Tibial nerve (tissue), 4 donors: ENCODE data around the gene UNC80. TPM values are rescaled to one million over a fixed set of nuclear protein-coding genes. Genes with fewer than 3 reads are reported as not detected.
A peak's percentile ranks its signal among the peaks of the same experiment; 100 is the strongest.

Experiments used
- DNase-seq, 2 donors: peaks; one replicate each; pipeline ENCODE4 v3.0.0-alpha.2; 2019; ENCODE audit warnings: low spot score in 2 of 2
- H3K27ac ChIP-seq, 4 donors: fragments of 200-600 bp; sonication (generic) in 3 of 4; one replicate each; pipeline ENCODE4 v1.5.1; 2017 to 2019; ENCODE audit warnings: mild to moderate bottlenecking in 1 of 4
- H3K27me3 ChIP-seq, 2 donors: fragments of 200-600 bp; sonication (generic) in 1 of 2; one replicate each; pipeline versions ENCODE4 v1.5.1 to v1.6.0; 2017 to 2019
- H3K36me3 ChIP-seq, 3 donors: fragments of 200-600 bp; sonication (generic); one replicate each; pipeline ENCODE4 v1.5.1; 2018 to 2019
- H3K4me1 ChIP-seq, 4 donors: fragments of 200-600 bp; sonication (generic) in 3 of 4; one replicate each; pipeline ENCODE4 v1.5.1; 2017 to 2019
- H3K4me3 ChIP-seq, 4 donors: fragments of 200-600 bp; sonication (generic) in 3 of 4; one replicate each; pipeline ENCODE4 v1.5.1; 2017 to 2019; ENCODE audit warnings: mild to moderate bottlenecking in 1 of 4, moderate library complexity in 1 of 4
- H3K9me3 ChIP-seq, 4 donors: fragments of 200-600 bp; sonication (generic) in 3 of 4; one replicate each; pipeline ENCODE4 v1.5.1; 2017 to 2019
- EP300 ChIP-seq, 2 donors: sonication (generic); formaldehyde crosslinking; IDR thresholded peaks; one replicate each; pipeline ENCODE4 v1.6.1; 2017; ENCODE audit warnings: antibody characterized with exemption in 2 of 2, mild to moderate bottlenecking in 1 of 2
- POLR2A ChIP-seq, 2 donors: fragments of 450-650 bp; IDR thresholded peaks; one replicate each; pipeline ENCODE4 v1.6.1; 2017; ENCODE audit warnings: antibody characterized with exemption in 2 of 2, mild to moderate bottlenecking in 2 of 2, moderate library complexity in 2 of 2
- WGBS, 2 donors: methylation state at CpG; one replicate each; pipeline ENCODE4 v1.1.5; 2018; 5-methylcytosine and 5-hydroxymethylcytosine counted together
- total RNA-seq, 4 donors: library from RNA; depleted of rRNA; stranded (reverse); fragments of >200 nt; gene quantifications; one replicate each; pipeline ENCODE4 v1.1.0, GENCODE V29; 2016
- TF ChIP-seq, protein P1 (sequence below), 5 experiments: fragments of 200-600 bp in 3 of 5; fragments of 450-650 bp in 2 of 5; sonication (generic) in 3 of 5; IDR thresholded peaks; one replicate each; pipeline ENCODE4 v1.5.1; 2016 to 2019; ENCODE audit warnings: antibody characterized with exemption in 5 of 5, mild to moderate bottlenecking in 3 of 5, moderate library complexity in 2 of 5

The UNC80 gene
- total RNA-seq, 4 donors from 2014 or later = 0.22 to 0.30 TPM; not detected in 2

DNA sequence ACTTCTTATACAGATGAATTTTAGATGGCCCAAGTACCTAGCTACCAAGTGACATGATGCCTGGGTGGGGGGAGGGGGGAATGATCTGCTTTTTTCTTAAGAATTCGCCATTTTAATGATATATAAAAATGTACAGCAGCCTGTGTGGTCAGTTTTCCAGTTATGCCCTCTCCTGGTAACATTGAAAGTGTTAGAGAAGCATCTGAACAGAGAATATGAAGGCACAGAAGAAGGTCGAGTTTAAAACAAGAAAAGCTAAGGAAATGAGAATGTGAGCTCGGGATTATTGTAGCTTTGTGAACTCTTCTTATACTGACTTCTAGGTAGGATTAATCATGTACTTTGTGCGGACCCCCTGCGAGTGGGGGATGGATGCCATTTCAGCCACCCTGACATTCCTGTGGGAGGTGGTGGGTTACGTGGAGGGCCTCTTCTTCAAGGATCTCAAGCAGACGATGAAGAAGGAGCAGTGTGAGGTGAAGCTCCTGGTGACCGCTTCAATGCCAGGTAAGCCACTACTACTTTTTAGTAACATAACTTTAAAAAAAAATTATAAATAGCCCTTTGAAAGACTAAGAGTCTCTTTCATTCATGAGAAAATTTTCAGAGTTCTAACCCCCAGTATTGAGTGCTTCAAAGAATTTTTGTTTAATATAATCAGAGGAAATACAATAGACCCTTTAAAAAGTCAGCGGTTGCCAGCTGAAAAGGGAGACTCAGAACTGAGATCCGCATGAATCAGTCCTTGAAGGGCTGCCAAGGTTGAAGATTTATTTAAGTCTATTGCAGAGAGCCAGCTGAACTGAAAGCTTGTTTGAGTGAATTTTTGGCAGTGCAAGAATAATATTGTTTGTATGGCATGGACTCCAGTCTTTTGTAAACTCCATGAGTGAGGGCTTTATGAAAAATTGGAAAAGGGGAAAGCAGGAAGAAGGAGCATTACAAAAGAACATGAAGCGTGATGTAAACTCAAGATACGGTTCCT, 162.2 kb downstream of the UNC80 start:
- H3K4me3 ChIP-seq = no peak overlapping the region
- 33 to 35% methylated on average over 12 of the region's 12 CpGs for WGBS, 2 donors
- DNase-seq = peak in 1 of 2 donors; percentile 22
- H3K36me3 ChIP-seq = no peaks in the 10 kb centered on the region
- H3K9me3 ChIP-seq = no peaks in the 10 kb centered on the region
- TF ChIP-seq EP300 (IDR thresholded peaks at IDR 0.05) = peak in 1 of 2 donors; percentile 53
- TF ChIP-seq POLR2A (IDR thresholded peaks at IDR 0.05) = no peak
- peaks cover 0 to 25% (median 0%) of the 10 kb centered on the region in 4 donors for H3K4me1 ChIP-seq
- H3K27me3 ChIP-seq = no peaks in the 10 kb centered on the region
- H3K27ac ChIP-seq = peak overlapping the region in 3 of 4 donors; percentile 36 to 47 (median 41)

DNA sequence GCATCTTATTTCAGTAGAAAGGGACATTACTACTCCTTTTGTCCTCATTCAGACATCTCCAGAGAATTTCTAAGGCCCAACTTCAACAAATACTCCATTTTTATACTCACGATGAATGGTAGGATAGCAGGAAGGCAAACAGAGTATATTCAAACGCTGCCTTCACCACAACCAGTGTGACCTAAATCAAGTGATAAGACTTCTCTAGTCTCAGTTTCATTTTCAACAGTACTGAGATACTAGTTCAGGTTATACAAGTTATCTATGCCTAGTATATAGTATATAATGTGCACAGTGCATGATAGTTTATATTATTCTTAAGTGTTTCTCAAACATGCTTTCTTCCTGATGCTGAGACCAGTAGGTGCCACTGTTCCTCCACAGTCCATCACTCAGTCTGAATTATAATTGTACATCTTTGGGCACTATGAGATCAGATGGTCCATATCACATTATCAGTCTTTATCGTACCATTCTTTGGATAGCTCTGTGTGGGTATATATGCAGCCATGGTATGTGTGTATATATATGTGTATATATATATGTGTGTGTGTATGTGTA, 164.6 kb downstream of the UNC80 start:
- Histone ChIP-seq H3K4me1 (peaks cover 0 to 25% (median 0%) of the 10 kb centered on the region in 4 donors), H3K27ac (no peak overlapping the region), H3K27me3 (no peaks in the 10 kb centered on the region), H3K4me3 (no peak overlapping the region), H3K36me3 (no peaks in the 10 kb centered on the region), H3K9me3 (no peaks in the 10 kb centered on the region)
- DNase-seq = no peak
- 60 to 61% methylated on average over 3 of the region's 3 CpGs for WGBS, 2 donors
- TF ChIP-seq, protein P1, sequence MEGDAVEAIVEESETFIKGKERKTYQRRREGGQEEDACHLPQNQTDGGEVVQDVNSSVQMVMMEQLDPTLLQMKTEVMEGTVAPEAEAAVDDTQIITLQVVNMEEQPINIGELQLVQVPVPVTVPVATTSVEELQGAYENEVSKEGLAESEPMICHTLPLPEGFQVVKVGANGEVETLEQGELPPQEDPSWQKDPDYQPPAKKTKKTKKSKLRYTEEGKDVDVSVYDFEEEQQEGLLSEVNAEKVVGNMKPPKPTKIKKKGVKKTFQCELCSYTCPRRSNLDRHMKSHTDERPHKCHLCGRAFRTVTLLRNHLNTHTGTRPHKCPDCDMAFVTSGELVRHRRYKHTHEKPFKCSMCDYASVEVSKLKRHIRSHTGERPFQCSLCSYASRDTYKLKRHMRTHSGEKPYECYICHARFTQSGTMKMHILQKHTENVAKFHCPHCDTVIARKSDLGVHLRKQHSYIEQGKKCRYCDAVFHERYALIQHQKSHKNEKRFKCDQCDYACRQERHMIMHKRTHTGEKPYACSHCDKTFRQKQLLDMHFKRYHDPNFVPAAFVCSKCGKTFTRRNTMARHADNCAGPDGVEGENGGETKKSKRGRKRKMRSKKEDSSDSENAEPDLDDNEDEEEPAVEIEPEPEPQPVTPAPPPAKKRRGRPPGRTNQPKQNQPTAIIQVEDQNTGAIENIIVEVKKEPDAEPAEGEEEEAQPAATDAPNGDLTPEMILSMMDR (IDR thresholded peaks at IDR 0.05) = peak in 1 of 5 experiments; percentile 31
- TF ChIP-seq POLR2A (IDR thresholded peaks at IDR 0.05) = no peak
- no peak for TF ChIP-seq EP300 (IDR thresholded peaks at IDR 0.05)

DNA sequence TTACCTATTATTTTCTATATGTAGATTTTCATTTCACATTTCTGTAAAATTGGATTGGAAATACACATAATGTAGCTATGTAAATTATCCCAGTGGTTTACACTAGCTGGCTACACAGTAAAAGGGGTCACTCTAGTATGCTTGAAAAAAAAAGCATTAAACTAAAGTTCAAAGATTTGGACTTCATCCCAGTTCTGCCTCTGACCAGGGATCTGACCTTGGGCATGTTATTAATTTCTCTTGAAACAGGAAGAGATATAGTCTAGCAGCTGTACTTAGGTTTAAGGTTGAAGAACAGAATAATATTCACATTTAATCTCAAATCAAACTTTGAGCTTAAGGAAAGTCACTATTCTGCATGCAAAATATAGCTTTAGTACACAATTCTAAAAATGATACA, 166.3 kb downstream of the UNC80 start:
- Histone ChIP-seq H3K36me3 (no peaks in the 10 kb centered on the region), H3K27me3 (no peaks in the 10 kb centered on the region), H3K9me3 (no peaks in the 10 kb centered on the region), H3K27ac (no peak overlapping the region), H3K4me1 (peaks cover 0 to 25% (median 0%) of the 10 kb centered on the region in 4 donors), H3K4me3 (no peak overlapping the region)
- TF ChIP-seq EP300 (IDR thresholded peaks at IDR 0.05) = no peak
- TF ChIP-seq, protein P1 (IDR thresholded peaks at IDR 0.05) = no peak
- TF ChIP-seq POLR2A (IDR thresholded peaks at IDR 0.05) = no peak
- DNase-seq = no peak

DNA sequence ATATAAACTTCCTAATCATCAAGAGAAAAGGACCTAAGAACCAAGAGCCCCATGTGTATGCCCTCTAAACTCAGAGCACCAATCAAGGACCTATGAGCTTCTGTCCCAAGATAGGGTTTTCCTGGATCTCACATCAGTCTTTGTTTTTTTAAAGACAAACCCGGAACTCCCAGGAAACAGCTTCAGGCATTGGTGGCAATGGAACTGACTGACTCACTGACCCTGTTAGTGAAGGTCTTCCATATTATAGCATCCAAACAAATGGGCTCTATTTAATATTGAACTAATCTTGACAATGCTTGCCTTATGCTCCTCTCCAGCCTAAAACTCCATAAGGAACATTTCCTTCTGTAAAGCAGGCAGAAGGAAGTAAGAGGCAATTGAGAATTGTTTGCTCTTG, 167.3 kb downstream of the UNC80 start:
- Histone ChIP-seq H3K4me3 (no peak overlapping the region), H3K27ac (no peak overlapping the region), H3K27me3 (no peaks in the 10 kb centered on the region), H3K9me3 (no peaks in the 10 kb centered on the region), H3K4me1 (peaks cover 0 to 19% (median 0%) of the 10 kb centered on the region in 4 donors), H3K36me3 (no peaks in the 10 kb centered on the region)
- TF ChIP-seq, protein P1 (IDR thresholded peaks at IDR 0.05) = no peak
- TF ChIP-seq POLR2A (IDR thresholded peaks at IDR 0.05) (no peak), EP300 (IDR thresholded peaks at IDR 0.05) (no peak)
- DNase-seq = no peak
- 47 to 50% methylated on average over 1 of the region's 1 CpG for WGBS, 2 donors

DNA sequence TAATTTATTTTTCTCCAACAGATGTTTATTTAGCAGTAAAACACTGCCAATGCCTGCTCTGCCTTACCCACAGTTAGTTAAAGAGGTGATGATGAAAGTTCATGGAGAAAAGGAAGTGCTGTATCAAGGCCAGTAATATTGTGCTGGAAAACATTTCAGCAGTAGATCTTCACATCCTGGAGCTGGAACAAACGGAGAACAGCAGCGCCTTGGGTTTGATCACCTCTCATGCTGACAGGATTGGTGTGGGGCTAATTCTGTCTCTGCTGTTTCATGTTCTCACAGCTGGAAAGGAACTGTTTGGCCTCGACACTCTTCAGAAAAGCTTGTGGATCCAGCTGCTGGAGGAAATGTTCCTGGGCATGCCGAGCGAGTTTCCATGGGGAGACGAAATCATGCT, 169.3 kb downstream of the UNC80 start:
- DNase-seq = no peak
- Histone ChIP-seq H3K4me1 (peaks cover 0 to 9% (median under 1%) of the 10 kb centered on the region in 4 donors), H3K27me3 (no peaks in the 10 kb centered on the region), H3K27ac (no peak overlapping the region), H3K9me3 (no peaks in the 10 kb centered on the region), H3K36me3 (no peaks in the 10 kb centered on the region), H3K4me3 (no peak overlapping the region)
- WGBS, 2 donors = 75 to 82% methylated on average over 6 of the region's 6 CpGs
- TF ChIP-seq POLR2A (IDR thresholded peaks at IDR 0.05) (no peak), EP300 (IDR thresholded peaks at IDR 0.05) (no peak)
- TF ChIP-seq, protein P1 (IDR thresholded peaks at IDR 0.05) = no peak
